ENCODE results near the gene SORL1. TPM values are rescaled to one million over a fixed set of nuclear protein-coding genes. Genes with fewer than 3 reads are reported as not detected.

SORL1 gene
- total and polyA plus RNA-seq, 2 experiments from 2014 or later, result 0.26 to 0.54 TPM

DNA sequence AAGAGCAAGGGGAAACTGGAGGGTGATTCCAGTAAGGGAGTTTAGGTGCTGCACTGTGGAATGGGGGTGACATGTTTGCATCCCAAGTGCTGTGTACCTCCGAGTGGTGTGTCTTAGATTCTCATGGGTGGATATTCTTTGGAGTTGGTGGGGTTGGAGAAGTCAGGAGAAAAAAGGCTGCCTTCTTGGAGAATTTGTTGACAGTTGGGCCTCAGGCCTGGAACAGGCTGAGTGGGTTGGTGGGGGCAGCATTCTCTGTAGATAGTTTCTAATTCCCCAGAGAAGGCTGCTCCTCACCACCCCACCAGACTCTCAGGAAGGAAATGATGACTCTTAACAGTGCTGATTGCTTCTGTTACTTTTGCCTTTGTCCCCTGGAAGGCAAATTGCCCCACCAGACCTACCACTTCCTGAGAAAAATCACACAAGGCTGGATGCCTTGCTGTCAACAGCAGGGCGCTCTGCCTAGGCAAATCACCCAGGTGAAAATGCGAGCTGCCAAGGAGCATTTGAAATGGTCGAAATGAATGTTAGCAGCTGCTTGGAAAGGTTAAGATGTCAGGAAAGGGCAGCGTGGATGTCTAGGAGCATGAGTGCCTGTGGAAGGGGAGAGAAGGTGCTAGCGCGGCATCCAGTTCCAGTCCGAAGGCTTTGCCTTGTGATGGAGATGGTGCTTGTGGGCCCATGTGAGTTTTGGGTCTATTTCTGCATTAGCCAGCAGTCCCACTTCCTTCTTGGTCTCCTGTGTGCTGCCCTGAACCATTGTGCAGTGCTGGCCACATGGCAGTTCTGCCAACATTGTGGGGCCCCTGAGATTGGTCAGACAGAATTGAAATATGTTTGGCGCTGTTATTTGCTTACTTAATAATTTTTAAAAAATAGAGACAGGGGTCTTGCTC, 30.4 kb downstream of the SORL1 start:
- Histone ChIP-seq H3K4me1 (ENCODE audit: insufficient read depth) (no peaks in the 10 kb centered on the region), H4K20me1 (ENCODE audit: insufficient read depth) (no peaks in the 10 kb centered on the region), H3K4me3 (no peak overlapping the region), H3K9me2 (ENCODE audit: insufficient read depth) (no peaks in the 10 kb centered on the region), H3K4me2 (ENCODE audit: unreplicated experiment) (no peak overlapping the region), H3K9me3 (ENCODE audit: low read depth) (no peaks in the 10 kb centered on the region), H2AFZ (no peak overlapping the region), H3K9ac (no peak overlapping the region), H3K79me2 (ENCODE audit: insufficient read depth) (no peaks in the 10 kb centered on the region), H3K27me3 (replicated peaks; ENCODE audit: insufficient read depth) (peaks cover 6% of the 10 kb centered on the region; the same call in 1 of the 2 replicates), H3F3A (ENCODE audit: insufficient read depth) (no peaks in the 10 kb centered on the region), H3K36me3 (ENCODE audit: low read depth) (no peaks in the 10 kb centered on the region), H3K27ac (no peak overlapping the region)
- in situ Hi-C loops (cut with MboI), result no loop called here
- no peak for TF ChIP-seq EZH2 (IDR thresholded peaks at IDR 0.05; ENCODE audit: insufficient read depth, poor library complexity, severe bottlenecking)
- TF ChIP-seq EZH2phosphoT487 (IDR thresholded peaks at IDR 0.05; ENCODE audit: insufficient read depth, low read depth), result no peak
- peak; percentile 5 for DNase-seq
- 78 to 79% methylated on average over 9 of the region's 9 CpGs for WGBS, 2 experiments (ENCODE audit: low coverage in 1 of 2, low lambda C conversion rate in 2 of 2, missing lambda C conversion rate in 2 of 2)

DNA sequence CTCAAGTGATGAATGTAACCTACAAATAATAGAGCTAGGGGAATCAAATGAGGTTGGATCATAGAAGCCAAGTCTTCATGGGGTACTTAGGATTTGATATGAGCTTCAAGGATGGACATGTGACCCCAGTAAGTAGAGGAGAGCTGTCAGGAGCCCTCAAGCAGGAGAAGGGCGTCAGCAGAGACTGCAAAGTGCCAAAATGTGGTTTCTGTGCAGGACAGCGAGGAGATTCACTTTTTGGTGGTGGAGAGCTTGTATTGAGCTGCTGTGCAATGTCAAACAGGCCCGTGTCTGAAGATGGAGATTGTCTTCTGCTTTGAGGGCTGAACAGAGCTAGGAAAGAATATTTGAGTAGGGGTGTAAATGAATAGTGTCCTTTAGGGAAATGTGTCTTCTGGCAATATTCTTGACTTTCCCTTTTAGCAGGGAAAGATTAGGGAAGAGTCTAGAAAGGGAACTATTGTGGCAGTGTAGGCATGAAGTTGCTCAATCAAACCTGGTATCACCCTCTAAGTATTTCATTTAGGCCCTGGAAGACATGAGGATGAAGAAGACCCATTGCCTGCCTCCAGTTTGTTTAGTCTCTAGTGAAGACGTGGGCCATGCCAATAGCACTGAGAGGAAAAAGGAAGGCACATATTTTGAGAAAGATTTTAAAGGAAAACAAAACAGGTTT, 31.8 kb downstream of the SORL1 start:
- H3K36me3 ChIP-seq (ENCODE audit: low read depth), result no peaks in the 10 kb centered on the region
- 40 to 48% methylated on average over 4 of the region's 4 CpGs for WGBS, 2 experiments (ENCODE audit: low coverage in 1 of 2, low lambda C conversion rate in 2 of 2, missing lambda C conversion rate in 2 of 2)
- TF ChIP-seq EZH2phosphoT487 (IDR thresholded peaks at IDR 0.05; ENCODE audit: insufficient read depth, low read depth) (no peak), EZH2 (IDR thresholded peaks at IDR 0.05; ENCODE audit: insufficient read depth, poor library complexity, severe bottlenecking) (no peak)

DNA sequence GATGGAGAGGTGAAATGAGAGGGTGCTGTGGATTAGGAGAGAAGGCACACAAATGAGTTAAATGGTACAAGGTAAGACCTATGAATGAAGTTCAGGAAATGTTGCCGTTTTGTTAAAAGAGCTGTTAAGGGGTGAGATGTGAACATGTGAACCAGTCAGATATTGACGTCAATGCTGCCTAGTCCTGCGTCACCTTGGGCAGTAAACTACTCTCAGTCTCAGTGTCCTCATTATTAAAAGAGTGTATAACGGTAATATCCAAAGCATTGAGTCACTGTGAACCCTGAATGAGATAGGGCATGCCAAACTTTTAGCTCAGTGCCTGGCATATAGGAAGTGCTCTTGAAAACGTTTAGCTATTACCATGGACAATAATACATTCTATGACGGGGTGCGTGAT, 33.1 kb downstream of the SORL1 start:
- Histone ChIP-seq H3K9me2 (ENCODE audit: insufficient read depth) (no peaks in the 10 kb centered on the region), H3K27ac (no peak overlapping the region), H3K79me2 (ENCODE audit: insufficient read depth) (no peaks in the 10 kb centered on the region), H3K36me3 (ENCODE audit: low read depth) (no peaks in the 10 kb centered on the region), H3K4me1 (ENCODE audit: insufficient read depth) (no peaks in the 10 kb centered on the region), H3K4me2 (ENCODE audit: unreplicated experiment) (no peak overlapping the region), H4K20me1 (ENCODE audit: insufficient read depth) (no peaks in the 10 kb centered on the region), H3K4me3 (no peak overlapping the region), H2AFZ (no peak overlapping the region), H3K9ac (no peak overlapping the region), H3K9me3 (ENCODE audit: low read depth) (no peaks in the 10 kb centered on the region), H3F3A (ENCODE audit: insufficient read depth) (no peaks in the 10 kb centered on the region), H3K27me3 (replicated peaks; ENCODE audit: insufficient read depth) (peaks cover 5% of the 10 kb centered on the region)
- DNase-seq, result no peak
- in situ Hi-C loops (cut with MboI), result no loop called here
- TF ChIP-seq EZH2 (IDR thresholded peaks at IDR 0.05; ENCODE audit: insufficient read depth, poor library complexity, severe bottlenecking) (no peak), EZH2phosphoT487 (IDR thresholded peaks at IDR 0.05; ENCODE audit: insufficient read depth, low read depth) (no peak)
- 76 to 78% methylated on average over 7 of the region's 7 CpGs for WGBS, 2 experiments (ENCODE audit: low coverage in 1 of 2, low lambda C conversion rate in 2 of 2, missing lambda C conversion rate in 2 of 2)

More for the DNA sequence above, 31.8 kb downstream of the SORL1 start:
- H3K9me3 ChIP-seq (ENCODE audit: low read depth), result no peaks in the 10 kb centered on the region
- H3F3A ChIP-seq (ENCODE audit: insufficient read depth), result no peaks in the 10 kb centered on the region
- H4K20me1 ChIP-seq (ENCODE audit: insufficient read depth), result no peaks in the 10 kb centered on the region
- H3K9ac ChIP-seq, result no peak overlapping the region
- H3K27ac ChIP-seq, result no peak overlapping the region
- no peaks in the 10 kb centered on the region for H3K79me2 ChIP-seq (ENCODE audit: insufficient read depth)
- in situ Hi-C loops (cut with MboI), result no loop called here
- H3K4me3 ChIP-seq, result no peak overlapping the region
- H3K4me2 ChIP-seq (ENCODE audit: unreplicated experiment), result no peak overlapping the region
- H3K27me3 ChIP-seq (replicated peaks; ENCODE audit: insufficient read depth), result peaks cover 5% of the 10 kb centered on the region
- no peak for DNase-seq
- H3K4me1 ChIP-seq (ENCODE audit: insufficient read depth), result no peaks in the 10 kb centered on the region
- no peak overlapping the region for H2AFZ ChIP-seq
- H3K9me2 ChIP-seq (ENCODE audit: insufficient read depth), result no peaks in the 10 kb centered on the region

DNA sequence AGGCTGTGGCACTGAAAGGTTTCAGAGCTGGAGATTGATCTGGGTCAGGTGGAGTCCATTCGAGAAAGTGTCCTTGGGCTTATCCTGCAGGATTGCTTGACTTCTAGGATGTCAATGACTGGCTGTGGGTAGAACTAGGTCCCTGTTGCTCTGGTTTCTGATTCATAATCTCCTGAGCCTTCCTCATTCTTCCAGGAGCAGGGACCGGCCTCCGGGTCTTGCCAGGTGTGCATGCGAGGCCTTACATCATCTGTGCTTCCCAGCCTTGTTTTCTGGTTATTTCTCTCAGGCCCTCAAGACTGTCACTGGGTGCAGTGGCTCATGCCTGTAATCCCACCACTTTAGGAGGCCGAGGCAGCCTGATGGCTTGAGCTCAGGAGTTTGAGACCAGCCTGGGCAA, 33.9 kb downstream of the SORL1 start:
- Histone ChIP-seq H3K27ac (no peak overlapping the region), H3K9ac (no peak overlapping the region), H3K27me3 (replicated peaks; ENCODE audit: insufficient read depth) (peaks cover 5% of the 10 kb centered on the region), H3K36me3 (ENCODE audit: low read depth) (no peaks in the 10 kb centered on the region), H4K20me1 (ENCODE audit: insufficient read depth) (no peaks in the 10 kb centered on the region), H3K4me2 (ENCODE audit: unreplicated experiment) (no peak overlapping the region), H2AFZ (no peak overlapping the region), H3K4me3 (no peak overlapping the region), H3K9me2 (ENCODE audit: insufficient read depth) (no peaks in the 10 kb centered on the region), H3K4me1 (ENCODE audit: insufficient read depth) (no peaks in the 10 kb centered on the region), H3K79me2 (ENCODE audit: insufficient read depth) (no peaks in the 10 kb centered on the region), H3F3A (ENCODE audit: insufficient read depth) (no peaks in the 10 kb centered on the region), H3K9me3 (ENCODE audit: low read depth) (no peaks in the 10 kb centered on the region)
- 82 to 87% methylated on average over 5 of the region's 5 CpGs for WGBS, 2 experiments (ENCODE audit: low coverage in 1 of 2, low lambda C conversion rate in 2 of 2, missing lambda C conversion rate in 2 of 2)
- in situ Hi-C loops (cut with MboI), result no loop called here
- DNase-seq, result no peak
- TF ChIP-seq EZH2phosphoT487 (IDR thresholded peaks at IDR 0.05; ENCODE audit: insufficient read depth, low read depth) (no peak), EZH2 (IDR thresholded peaks at IDR 0.05; ENCODE audit: insufficient read depth, poor library complexity, severe bottlenecking) (no peak)

All from GM23248 (cell line).